HG03064 (cell line): ENCODE measurements around the gene SH2D7.

ENCODE experiments used
- ATAC-seq: cut with Tn5 transposase; IDR thresholded peaks from one replicate; pipeline ENCODE4 v1.9.1; 2021; ENCODE audit warnings: low read depth; ENCODE audit not compliant: unreplicated experiment

Gene SH2D7

GRCh38 chr15:78059110-78059839 is 33.1 kb upstream of the SH2D7 start:
- no peak for ATAC-seq

DNA sequence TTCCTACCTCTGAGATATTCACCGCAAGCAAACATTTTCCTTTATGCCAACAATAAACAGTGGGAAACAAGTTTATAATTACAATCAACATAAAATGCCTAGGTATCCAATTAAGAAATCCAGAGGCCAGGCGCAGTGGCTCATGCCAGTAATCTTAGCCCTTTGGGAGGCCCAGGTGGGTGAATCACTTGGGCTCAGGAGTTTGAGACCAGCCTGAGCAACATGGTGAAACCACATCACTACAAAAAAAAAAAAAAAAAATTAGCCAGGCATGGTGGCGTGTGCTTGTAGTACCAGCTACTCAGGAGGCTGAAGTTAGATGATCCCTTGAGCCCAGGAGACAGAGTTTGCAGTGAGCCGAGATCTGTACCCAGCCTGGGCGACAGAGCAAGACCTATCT is 32.1 kb upstream of the SH2D7 start:
- no peak for ATAC-seq

DNA sequence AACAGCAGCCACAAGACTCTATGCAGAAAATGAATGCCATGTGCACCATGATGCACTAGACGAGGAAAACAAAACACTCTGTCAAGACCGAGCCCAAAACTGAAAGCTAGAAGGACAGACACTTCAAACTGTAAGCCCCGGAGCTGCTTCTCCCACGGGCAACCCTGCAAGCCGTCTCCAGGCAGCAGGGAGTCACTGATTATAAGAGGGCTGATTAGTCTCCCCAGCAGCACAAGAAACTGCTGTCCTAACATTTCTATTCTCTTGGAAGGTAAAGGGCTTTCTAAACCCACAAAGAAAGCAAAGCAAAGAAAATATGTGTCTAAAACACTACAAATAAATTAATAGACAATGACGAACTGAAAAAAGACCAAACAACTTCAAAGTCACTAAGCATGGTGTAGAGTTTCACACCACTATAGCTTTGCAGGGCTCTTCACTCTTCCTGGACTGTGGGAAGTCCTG is 30.4 kb upstream of the SH2D7 start:
- ATAC-seq: no peak

DNA sequence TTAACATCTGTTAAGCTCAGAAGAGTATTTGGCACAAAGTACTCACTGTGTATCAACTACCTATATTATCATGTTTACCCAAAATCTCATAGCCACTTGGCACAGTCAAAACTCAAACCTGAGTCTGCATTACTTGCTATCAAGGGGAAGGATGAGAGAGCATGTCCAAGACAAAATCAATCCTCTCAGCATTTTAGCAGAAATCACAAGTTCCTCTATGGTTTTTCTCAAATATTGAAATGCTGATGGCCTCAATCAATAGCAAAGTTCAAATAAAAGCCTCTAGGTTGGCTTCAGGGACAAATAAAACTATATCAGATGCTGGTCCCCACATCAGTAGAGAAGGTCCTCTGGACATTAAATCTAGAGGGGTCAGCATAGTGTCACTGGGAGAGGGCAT is 29.1 kb upstream of the SH2D7 start:
- no peak for ATAC-seq

DNA sequence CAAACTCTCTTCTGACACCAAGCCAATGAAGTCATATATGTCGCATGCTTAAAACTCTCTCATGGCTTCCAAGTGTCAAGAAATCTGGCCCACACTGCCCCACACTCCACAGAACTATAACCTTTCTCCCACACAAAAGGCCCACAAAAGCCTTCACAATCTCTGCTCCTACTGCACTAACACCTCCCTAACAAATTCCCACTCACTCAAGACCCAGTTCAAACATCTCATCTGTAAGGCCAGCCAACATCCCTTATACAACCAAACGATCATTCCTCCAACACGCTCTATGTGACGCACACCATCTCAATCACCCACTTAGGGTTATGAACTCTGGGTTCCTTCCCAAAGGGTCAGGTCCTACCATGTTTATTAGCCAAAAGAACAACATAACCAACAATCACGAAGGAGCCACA is 28.4 kb upstream of the SH2D7 start:
- ATAC-seq: no peak

DNA sequence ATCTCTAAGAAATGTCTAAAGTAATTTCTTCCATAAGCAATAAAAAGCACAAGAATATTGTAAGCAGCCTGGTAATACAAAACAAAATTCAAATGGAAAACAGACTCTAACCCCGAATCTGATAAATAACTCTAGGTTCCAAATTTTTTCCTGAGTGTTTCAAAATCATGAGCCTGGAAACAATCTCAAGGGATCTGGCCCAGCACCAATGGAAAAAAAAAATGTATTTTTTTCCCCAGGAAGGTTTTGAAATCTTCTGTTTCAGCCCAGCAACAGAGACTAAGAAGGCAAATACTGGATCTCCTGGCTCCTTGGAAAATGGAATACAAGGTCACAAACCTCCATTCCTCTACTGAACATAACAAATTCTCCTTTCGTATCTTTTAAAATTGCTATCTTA is 27.8 kb upstream of the SH2D7 start:
- ATAC-seq: no peak

- no peak for ATAC-seq
Observed at GRCh38 chr15:78065284-78065872, 27.0 kb upstream of the SH2D7 start.

DNA sequence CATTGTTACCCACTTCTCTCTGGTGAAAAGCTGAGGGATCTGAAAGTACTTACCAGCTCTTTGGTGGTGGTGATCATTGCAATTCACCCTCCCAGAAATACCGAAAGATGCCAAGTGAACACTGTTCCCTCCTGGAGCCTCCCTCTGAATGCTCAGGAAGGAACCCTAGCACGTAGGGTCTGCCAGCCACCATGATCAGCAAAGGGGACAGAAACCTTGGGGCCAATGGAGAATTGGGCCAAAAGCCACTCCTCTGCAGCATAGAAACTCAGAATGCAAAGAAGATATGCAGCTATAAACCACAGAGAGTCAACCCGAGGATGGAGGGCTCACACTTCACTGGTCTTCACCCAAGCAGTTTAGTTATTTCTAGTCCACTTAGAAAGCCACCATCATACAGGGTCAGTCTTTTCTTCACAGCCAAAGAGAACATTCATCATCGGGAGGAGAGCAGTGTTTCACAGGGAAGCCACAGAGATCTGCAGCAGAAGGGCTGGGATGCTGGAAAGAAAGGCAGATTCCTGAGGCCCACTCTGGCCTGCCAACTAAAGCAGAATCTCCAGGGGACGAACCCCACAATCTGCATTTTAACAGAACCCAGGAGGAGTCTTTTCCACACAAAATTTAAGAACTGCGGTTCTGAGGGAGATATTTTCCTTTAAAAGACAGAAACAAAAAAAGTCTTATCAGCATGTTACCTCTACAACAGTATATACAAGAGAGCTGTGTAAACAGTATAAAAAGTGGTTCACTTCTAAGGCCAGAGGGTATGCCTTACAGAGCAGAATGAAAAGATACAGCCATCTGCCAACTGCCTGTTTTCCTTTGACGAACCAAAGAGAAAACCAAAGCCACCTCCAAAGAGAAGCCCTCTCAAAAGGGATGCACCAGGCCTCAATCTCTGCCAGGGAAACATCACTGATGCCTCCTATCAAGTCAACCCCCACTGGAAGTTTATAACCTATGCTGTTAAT is 26.1 kb upstream of the SH2D7 start:
- no peak for ATAC-seq

DNA sequence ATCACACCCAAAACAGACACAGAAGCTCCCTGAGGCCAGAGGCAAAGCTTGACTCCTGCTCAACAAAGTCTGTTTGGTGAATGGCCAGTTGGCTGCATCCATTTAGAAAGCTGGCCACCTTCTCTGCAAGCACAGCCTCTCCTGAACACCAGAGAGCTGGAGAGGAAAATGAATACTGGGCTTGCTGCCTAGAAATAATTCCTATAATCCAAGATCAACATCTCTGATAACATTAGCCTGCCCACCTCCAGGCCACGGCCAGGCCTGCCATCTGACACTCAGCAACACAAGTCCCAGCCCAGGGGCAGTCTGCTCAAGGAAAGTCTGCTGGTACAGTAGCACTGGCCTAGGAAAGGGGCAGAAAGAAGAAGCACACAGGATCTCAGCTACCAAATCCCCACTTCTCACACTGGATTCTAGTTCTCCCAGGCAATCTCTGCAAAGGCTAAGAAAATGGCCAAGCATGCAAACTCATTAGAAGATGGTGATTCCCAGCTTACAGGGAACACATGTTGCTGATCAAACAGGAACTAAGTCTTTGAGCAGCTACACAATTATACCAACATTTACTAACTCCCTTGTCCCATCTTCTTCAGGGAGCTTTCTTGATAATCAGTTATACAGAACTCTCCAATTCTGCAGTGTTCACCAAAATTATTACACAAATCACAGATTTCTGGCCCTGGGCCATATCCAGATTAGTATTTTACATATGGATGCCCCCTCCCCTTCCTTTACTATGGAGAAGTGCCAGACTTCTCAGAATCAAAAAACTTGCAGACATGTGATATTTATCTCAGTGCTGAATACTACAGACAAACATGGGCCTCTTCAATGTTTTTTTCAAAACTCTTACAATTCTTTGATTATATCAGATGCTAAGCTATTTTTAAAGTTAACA is 24.8 kb upstream of the SH2D7 start:
- ATAC-seq: no peak

DNA sequence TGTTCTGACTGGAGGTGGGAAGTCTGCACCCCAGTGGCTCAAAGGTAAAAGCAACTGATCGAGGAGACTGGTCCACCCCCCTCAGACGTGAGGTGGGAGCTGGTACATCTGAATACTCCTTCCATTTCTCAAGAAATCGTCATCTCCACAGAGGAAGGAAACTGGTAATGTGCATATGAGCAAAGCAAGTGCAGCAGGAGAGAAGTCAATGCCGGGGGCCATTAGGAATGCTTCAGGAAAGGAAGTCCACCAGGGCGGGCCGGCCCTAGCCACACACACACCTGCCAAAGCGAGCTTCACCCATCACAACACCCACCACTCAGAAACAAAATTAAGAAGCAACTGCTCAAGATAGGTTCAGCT is 23.3 kb upstream of the SH2D7 start:
- no peak for ATAC-seq

- no peak for ATAC-seq
Observed at GRCh38 chr15:78069462-78070029, 22.8 kb upstream of the SH2D7 start.

GRCh38 chr15:78070049-78070700 is 22.2 kb upstream of the SH2D7 start:
- ATAC-seq: no peak

DNA sequence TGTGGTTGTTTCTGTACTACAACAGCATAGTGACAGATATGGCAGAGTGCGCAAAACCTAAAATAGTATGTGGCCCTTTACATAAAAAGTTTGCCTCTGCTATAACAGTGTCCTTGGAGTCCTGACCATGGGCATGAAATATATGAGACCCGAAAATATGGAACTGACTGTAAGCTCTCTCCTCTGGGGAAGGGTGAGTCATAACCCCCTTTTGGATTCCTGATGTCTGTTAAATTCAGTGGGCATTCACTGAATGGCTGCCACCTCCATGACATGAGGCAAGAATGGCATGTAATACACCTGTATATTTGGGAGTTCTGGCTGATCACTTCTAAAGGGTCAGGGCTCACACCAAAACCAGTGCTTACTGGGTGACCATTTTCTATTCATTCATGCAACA is 21.0 kb upstream of the SH2D7 start:
- ATAC-seq: no peak

DNA sequence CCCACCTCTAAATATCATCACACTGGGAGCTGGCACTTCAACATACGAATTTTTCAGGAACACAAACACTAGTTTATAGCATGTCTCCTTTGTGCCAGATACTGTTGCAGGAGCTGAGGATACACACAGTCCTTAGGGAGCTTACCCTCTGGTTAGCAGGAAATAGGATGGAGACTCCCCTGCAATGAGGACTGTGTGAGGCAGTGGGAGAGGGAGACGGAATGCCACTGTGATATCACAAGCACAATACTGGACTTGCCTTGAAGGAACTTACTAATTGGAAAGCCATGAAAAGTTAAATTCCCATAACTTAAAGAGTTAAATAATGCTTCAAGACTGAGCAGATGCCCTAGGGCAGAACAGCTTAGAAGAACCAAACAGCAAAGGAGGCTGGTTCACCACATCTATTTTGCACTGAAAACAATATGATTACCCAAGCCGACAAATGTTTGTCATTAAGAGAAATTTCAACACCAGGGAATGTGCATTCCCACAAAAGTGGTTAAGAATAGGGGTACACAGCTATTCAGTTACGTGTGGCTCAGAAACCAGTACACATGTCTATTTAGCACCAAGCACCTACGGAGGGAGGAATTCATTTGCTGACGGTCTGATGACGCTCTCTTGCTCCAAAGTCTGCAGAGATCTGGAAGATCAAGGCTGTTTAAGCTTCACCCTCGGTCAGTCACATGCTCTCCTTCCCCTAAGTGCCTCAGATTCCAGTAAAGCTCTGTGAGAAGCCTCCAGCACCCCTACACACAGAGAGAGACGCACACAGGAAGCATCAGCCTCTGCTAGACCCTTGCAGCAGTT is 20.1 kb upstream of the SH2D7 start:
- no peak for ATAC-seq

GRCh38 chr15:78073046-78073787 is 19.1 kb upstream of the SH2D7 start:
- ATAC-seq: no peak

DNA sequence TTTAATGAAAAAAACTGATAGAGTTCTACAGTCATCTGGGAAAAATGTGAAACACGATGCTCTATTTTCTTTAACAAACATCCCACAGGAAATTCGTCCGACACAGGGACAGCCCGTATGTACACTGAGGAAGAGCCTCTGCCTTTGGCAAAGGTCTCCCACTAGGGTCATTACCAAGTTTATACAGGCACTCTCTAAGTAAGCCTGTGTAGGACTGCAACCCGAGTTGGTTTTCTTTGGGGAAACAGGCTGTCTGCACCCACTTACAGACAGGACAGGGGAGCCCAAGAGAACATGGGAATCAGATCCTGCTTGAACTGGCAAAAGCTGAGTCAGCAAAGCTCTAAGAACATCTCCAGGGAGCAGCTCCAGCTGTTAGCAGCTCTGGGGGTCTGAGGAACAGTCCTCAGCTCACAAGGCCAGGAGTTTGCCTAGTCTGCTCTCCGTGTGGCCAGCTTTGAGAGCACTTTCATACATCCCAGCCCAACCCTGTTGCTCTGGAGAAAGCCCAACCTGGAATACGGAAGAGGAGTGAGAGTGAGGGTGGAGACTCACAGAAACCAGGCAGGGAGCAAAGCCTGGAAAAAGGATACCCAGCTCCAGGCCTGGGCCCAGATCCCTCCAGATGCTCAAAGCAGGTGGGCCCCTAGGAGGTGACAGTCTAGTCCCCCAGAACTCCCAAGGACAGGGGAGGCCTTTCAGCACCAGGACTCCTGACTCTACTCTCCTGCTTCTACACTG is 16.7 kb upstream of the SH2D7 start:
- no peak for ATAC-seq
